ENCODE measurements around the gene GNB3.

The GNB3 gene

GRCh38 chr12:6839482-6840201 is 1.1 kb upstream of the GNB3 start:
- H3K79me2 ChIP-seq (ENCODE audit: low read length) = no peaks in the 10 kb centered on the region
- no peaks in the 10 kb centered on the region for H3K9me3 ChIP-seq (ENCODE audit: insufficient read depth, low read length)
- peak overlapping the region; percentile 85 for H3K4me2 ChIP-seq (ENCODE audit: low read length)
- peak overlapping the region; percentile 63 for H3K4me3 ChIP-seq (ENCODE audit: low read length)
- peaks cover 4% of the 10 kb centered on the region for H3K36me3 ChIP-seq (replicated peaks; ENCODE audit: low read depth, low read length)
- H4K20me1 ChIP-seq (ENCODE audit: insufficient read depth, low read length) = no peaks in the 10 kb centered on the region
- no peaks in the 10 kb centered on the region for H3K27me3 ChIP-seq (ENCODE audit: low read depth, low read length)
- TF ChIP-seq EZH2phosphoT487 (IDR thresholded peaks at IDR 0.05; ENCODE audit: low read depth) (no peak), CTCF (IDR thresholded peaks at IDR 0.05; ENCODE audit: low read depth, low read length) (no peak)
- H2AFZ ChIP-seq (ENCODE audit: low read depth, low read length) = no peak overlapping the region
- peak overlapping the region; percentile 91 for H3K27ac ChIP-seq (ENCODE audit: low read length)
- H3K4me1 ChIP-seq (ENCODE audit: low read length) = peaks cover 45% of the 10 kb centered on the region
- peak overlapping the region; percentile 70 for H3K9ac ChIP-seq (ENCODE audit: low read length)

GRCh38 chr12:6840330-6840729 is 395 bp upstream of the GNB3 start:
- H2AFZ ChIP-seq (ENCODE audit: low read depth, low read length) = no peak overlapping the region
- no peaks in the 10 kb centered on the region for H4K20me1 ChIP-seq (ENCODE audit: insufficient read depth, low read length)
- TF ChIP-seq CTCF (IDR thresholded peaks at IDR 0.05; ENCODE audit: low read depth, low read length) = no peak
- TF ChIP-seq EZH2phosphoT487 (IDR thresholded peaks at IDR 0.05; ENCODE audit: low read depth) = no peak
- H3K4me3 ChIP-seq (ENCODE audit: low read length) = peak overlapping the region; percentile 63
- H3K79me2 ChIP-seq (ENCODE audit: low read length) = no peaks in the 10 kb centered on the region
- peak overlapping the region; percentile 85 for H3K4me2 ChIP-seq (ENCODE audit: low read length)
- H3K9me3 ChIP-seq (ENCODE audit: insufficient read depth, low read length) = no peaks in the 10 kb centered on the region
- H3K4me1 ChIP-seq (ENCODE audit: low read length) = peaks cover 45% of the 10 kb centered on the region
- H3K27me3 ChIP-seq (ENCODE audit: low read depth, low read length) = no peaks in the 10 kb centered on the region
- H3K9ac ChIP-seq (ENCODE audit: low read length) = peak overlapping the region; percentile 70
- peak overlapping the region; percentile 91 for H3K27ac ChIP-seq (ENCODE audit: low read length)
- H3K36me3 ChIP-seq (replicated peaks; ENCODE audit: low read depth, low read length) = peaks cover 11% of the 10 kb centered on the region

GRCh38 chr12:6842075-6842474 is 1.4 kb downstream of the GNB3 start:
- Histone ChIP-seq H3K9ac (ENCODE audit: low read length) (no peak overlapping the region), H3K27me3 (ENCODE audit: low read depth, low read length) (no peaks in the 10 kb centered on the region), H2AFZ (ENCODE audit: low read depth, low read length) (no peak overlapping the region), H3K79me2 (ENCODE audit: low read length) (no peaks in the 10 kb centered on the region), H3K36me3 (replicated peaks; ENCODE audit: low read depth, low read length) (peaks cover 21% of the 10 kb centered on the region), H3K9me3 (ENCODE audit: insufficient read depth, low read length) (no peaks in the 10 kb centered on the region), H3K4me3 (ENCODE audit: low read length) (no peak overlapping the region), H3K4me1 (ENCODE audit: low read length) (peaks cover 40% of the 10 kb centered on the region), H3K27ac (ENCODE audit: low read length) (no peak overlapping the region), H3K4me2 (ENCODE audit: low read length) (no peak overlapping the region), H4K20me1 (ENCODE audit: insufficient read depth, low read length) (no peaks in the 10 kb centered on the region)
- TF ChIP-seq CTCF (IDR thresholded peaks at IDR 0.05; ENCODE audit: low read depth, low read length) (no peak), EZH2phosphoT487 (IDR thresholded peaks at IDR 0.05; ENCODE audit: low read depth) (no peak)

GRCh38 chr12:6843118-6843902 is 2.6 kb downstream of the GNB3 start:
- H4K20me1 ChIP-seq (ENCODE audit: insufficient read depth, low read length) = no peaks in the 10 kb centered on the region
- H3K27me3 ChIP-seq (ENCODE audit: low read depth, low read length) = no peaks in the 10 kb centered on the region
- no peak overlapping the region for H3K9ac ChIP-seq (ENCODE audit: low read length)
- H3K4me1 ChIP-seq (ENCODE audit: low read length) = peaks cover 38% of the 10 kb centered on the region
- H3K9me3 ChIP-seq (ENCODE audit: insufficient read depth, low read length) = no peaks in the 10 kb centered on the region
- no peak overlapping the region for H2AFZ ChIP-seq (ENCODE audit: low read depth, low read length)
- no peak for TF ChIP-seq EZH2phosphoT487 (IDR thresholded peaks at IDR 0.05; ENCODE audit: low read depth)
- peak; percentile 18 for TF ChIP-seq CTCF (IDR thresholded peaks at IDR 0.05; ENCODE audit: low read depth, low read length)
- no peaks in the 10 kb centered on the region for H3K79me2 ChIP-seq (ENCODE audit: low read length)
- H3K4me3 ChIP-seq (ENCODE audit: low read length) = no peak overlapping the region
- H3K27ac ChIP-seq (ENCODE audit: low read length) = no peak overlapping the region
- H3K36me3 ChIP-seq (replicated peaks; ENCODE audit: low read depth, low read length) = peaks cover 29% of the 10 kb centered on the region
- H3K4me2 ChIP-seq (ENCODE audit: low read length) = no peak overlapping the region

Data from OCI-LY3 (cell line).